D721Med (cell line): ENCODE measurements around the gene PRKG1.

Experiments used
- DNase-seq: peaks from one replicate; pipeline ENCODE4 v3.0.0; 2011; ENCODE audit warnings: low spot score; ENCODE audit not compliant: insufficient read length
- FAIRE-seq: peaks from 2 replicates; lab custom pipeline; 2011; peaks lifted over from hg19 to GRCh38; lab: Jason Lieb, UNC
- TF ChIP-seq, protein P1 (sequence below): IDR thresholded peaks from 2 replicates; pipeline ENCODE4 v1.5.1; 2012; ENCODE audit warnings: mild to moderate bottlenecking, control low read depth; ENCODE audit not compliant: insufficient read depth; ENCODE audit errors: missing control alignments

PRKG1 gene

DNA sequence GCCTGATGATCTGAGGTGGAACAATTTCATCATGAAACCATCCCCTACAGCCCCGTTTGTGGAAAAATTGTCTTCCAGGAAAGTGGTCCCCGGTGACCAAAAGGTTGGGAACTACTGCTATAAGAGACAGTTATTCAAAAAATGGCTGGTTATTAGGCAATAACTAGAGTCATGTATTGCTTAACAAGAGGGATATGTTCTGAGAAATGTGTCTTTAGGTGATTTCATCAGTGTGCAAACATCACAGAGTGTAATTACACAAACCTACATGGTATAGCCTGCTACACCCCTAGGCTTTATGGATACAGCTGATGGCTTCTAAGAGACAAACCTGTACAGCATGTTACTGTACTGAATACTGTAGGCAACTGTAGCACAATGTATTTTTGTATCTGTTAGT is 696.4 kb downstream of the PRKG1 start:
- TF ChIP-seq, protein P1, sequence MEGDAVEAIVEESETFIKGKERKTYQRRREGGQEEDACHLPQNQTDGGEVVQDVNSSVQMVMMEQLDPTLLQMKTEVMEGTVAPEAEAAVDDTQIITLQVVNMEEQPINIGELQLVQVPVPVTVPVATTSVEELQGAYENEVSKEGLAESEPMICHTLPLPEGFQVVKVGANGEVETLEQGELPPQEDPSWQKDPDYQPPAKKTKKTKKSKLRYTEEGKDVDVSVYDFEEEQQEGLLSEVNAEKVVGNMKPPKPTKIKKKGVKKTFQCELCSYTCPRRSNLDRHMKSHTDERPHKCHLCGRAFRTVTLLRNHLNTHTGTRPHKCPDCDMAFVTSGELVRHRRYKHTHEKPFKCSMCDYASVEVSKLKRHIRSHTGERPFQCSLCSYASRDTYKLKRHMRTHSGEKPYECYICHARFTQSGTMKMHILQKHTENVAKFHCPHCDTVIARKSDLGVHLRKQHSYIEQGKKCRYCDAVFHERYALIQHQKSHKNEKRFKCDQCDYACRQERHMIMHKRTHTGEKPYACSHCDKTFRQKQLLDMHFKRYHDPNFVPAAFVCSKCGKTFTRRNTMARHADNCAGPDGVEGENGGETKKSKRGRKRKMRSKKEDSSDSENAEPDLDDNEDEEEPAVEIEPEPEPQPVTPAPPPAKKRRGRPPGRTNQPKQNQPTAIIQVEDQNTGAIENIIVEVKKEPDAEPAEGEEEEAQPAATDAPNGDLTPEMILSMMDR = no peak
- DNase-seq (no peak), FAIRE-seq (no peak)

DNA sequence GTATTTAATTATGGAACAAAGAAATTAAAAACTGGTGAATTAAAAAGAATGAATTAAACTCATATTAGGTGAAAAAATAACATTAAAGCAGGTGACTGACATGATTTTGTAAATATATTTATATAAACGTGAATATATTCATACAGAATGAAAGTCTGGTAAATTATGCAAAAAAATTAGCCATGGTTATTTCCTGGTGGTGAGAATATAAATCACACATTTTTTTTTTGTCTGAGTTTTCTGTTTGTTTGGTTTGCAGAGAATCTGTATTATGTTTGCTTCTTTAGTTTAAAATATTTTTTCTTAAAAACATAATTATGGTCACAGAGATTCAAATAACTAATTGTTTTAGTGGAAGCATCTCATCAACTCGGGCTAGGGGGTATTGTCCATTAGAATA is 698.1 kb downstream of the PRKG1 start:
- TF ChIP-seq, protein P1 = no peak
- DNase-seq = no peak
- FAIRE-seq = no peak

DNA sequence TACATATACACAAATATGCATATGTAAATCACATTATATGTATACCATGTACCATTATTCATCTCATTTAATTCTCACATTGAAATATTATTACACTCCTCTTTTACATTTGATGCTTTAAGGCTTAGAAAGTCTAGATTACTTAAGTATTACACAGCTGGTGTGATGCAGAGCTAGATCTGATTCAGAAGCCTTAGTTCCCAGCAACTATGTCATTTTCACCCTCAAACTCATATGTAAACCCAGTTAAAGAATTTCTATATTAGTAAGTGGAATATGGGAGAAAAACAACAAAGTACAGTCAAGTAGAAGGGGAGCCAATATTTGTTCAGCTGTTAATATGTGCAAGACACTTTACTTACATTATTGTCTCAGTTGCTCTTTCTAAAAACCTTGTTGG is 699.4 kb downstream of the PRKG1 start:
- DNase-seq (no peak), FAIRE-seq (no peak)
- TF ChIP-seq, protein P1 = no peak

DNA sequence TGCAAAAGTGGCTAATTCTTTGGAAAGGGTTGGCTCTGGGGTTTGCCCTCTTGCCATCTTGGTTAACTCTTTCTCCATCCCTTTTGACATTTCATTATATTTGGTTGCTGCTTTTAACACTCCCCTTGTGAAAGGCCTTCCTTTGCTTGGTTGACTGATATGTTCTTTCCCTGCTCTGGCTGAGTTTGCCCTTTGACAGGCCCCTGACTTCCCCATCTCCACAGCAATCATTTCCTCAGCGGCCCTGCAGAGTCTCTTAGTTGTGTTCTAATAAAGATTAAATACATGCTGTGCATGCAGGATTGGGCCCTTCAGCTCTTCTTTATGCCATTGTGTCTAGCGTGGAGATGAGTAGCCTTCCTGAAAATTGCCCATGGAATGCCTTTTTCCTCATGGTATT is 709.7 kb downstream of the PRKG1 start:
- DNase-seq (no peak), FAIRE-seq (no peak)

DNA sequence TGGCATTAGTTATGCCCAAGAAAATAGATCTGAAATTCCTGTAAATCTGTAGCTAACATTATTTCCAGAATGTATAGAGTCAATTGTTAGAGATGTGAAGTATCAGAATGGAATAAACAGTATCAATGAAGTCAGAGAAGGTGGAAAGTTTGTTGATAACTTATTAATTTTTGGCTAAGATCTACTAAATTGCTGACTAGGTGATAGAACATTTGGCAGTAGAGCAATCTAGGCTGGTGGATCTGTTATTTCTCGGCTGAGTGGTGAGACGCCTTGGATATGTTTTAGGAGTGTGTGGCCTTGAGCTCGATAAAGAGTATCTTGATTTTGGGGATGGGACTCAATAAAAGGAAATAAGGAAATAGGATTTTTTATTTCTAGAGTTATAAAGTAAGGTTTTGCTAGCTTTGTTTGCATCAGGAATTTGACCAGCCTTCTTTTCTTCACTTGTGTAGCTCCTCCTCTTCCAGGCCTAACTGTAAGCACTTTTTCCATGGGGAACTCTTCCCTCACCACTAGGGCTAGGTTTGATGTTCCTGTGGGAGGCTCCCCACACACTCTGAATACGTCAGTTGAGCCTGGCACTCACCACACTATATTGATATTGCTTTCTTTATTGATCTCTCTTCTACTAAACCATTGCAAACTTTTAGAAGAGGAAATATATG is 711.9 kb downstream of the PRKG1 start:
- FAIRE-seq (no peak), DNase-seq (no peak)
- TF ChIP-seq, protein P1 = no peak

More for the DNA sequence above, 709.7 kb downstream of the PRKG1 start:
- TF ChIP-seq, protein P1 = no peak

DNA sequence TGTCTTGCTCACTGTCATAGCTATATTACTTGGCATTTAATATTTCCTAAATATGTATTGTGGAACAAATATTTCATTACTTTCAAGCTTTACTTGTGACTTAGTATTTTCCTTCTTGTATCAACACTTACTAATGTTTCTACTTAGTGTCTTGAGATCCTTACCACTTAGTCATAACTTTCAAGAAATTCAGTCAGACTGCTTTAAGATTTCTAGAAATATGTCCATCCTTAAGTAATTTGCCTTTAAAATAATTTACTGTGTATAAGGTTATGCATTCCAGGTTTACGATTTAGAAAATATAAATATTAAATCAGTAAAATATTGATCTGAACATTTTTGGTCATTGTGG is 712.4 kb downstream of the PRKG1 start:
- DNase-seq = no peak
- no peak for FAIRE-seq
- TF ChIP-seq, protein P1 = no peak

DNA sequence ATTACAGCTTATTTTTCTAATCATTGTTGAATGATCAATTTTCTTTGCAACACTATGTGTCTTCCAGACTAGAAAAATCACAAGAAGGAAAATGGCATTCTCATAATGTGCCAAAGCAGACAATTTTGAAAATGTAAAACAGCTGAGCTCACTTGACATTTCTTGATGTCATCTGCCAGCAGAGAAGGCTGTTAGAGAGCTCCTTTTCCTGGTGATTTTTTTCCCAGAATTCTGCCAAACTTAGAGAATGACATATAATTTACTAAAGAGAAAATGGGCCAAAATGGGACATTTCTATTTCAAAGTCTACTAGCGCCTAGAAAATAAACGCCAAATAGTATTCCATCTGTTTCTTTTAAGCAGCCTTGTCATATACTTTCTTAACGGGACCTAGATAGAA is 714.0 kb downstream of the PRKG1 start:
- DNase-seq (no peak), FAIRE-seq (no peak)
- TF ChIP-seq, protein P1 = no peak
